ENCODE results near the gene MMEL1.
A peak's percentile ranks its signal among the peaks of the same experiment; 100 is the strongest.
"Not testable (repeated sequence)": the region's sequence is repeated elsewhere in the genome, so short reads cannot be mapped to it uniquely, and the experiment has no call there.

MMEL1 gene

GRCh38 chr1:2632561-2633361 is at the start of gene MMEL1:
MMEL1 (minus strand) TSS chr1:2633016; CDS start chr1:2629484, 3,532 bp downstream.
- Histone ChIP-seq H3K27ac (no peak within 1 kb of the TSS), H3K4me3 (ENCODE audit: low read depth, low read length) (no peak within 1 kb of the TSS), H3K27me3 (replicated peaks) (peaks cover 16% of the 10 kb centered on the region), H3K36me3 (replicated peaks) (no peaks in the 10 kb centered on the region)
- no peak for DNase-seq
- TF ChIP-seq CTCF (IDR thresholded peaks at IDR 0.05; ENCODE audit: low read depth, low read length, missing control alignments) = no peak
- in situ Hi-C loops (cut with HindIII; ENCODE audit: low pct_ligation_motif_present, low sequenced_read_pairs) = no loop called here

- H3K36me3 ChIP-seq (replicated peaks); H3K27me3 ChIP-seq (replicated peaks); DNase-seq; in situ Hi-C loops (cut with HindIII; ENCODE audit: low pct_ligation_motif_present, low sequenced_read_pairs); H3K27ac ChIP-seq; H3K4me3 ChIP-seq (ENCODE audit: low read depth, low read length): not testable (repeated sequence)
Measured at GRCh38 chr1:2676726-2677125, 43.9 kb upstream of the MMEL1 start.

- DNase-seq; H3K4me3 ChIP-seq (ENCODE audit: low read depth, low read length); H3K27me3 ChIP-seq (replicated peaks); H3K27ac ChIP-seq; in situ Hi-C loops (cut with HindIII; ENCODE audit: low pct_ligation_motif_present, low sequenced_read_pairs); H3K36me3 ChIP-seq (replicated peaks): not testable (repeated sequence)
Measured at GRCh38 chr1:2671656-2672055, 38.8 kb upstream of the MMEL1 start.

- H3K27me3 ChIP-seq (replicated peaks); H3K36me3 ChIP-seq (replicated peaks); in situ Hi-C loops (cut with HindIII; ENCODE audit: low pct_ligation_motif_present, low sequenced_read_pairs); DNase-seq; H3K27ac ChIP-seq; H3K4me3 ChIP-seq (ENCODE audit: low read depth, low read length): not testable (repeated sequence)
Measured at GRCh38 chr1:2659806-2660205, 27.0 kb upstream of the MMEL1 start.

GRCh38 chr1:2657909-2658308 is 25.1 kb upstream of the MMEL1 start:
- H3K27me3 ChIP-seq (replicated peaks); DNase-seq; H3K36me3 ChIP-seq (replicated peaks); H3K4me3 ChIP-seq (ENCODE audit: low read depth, low read length); H3K27ac ChIP-seq; in situ Hi-C loops (cut with HindIII; ENCODE audit: low pct_ligation_motif_present, low sequenced_read_pairs): not testable (repeated sequence)

GRCh38 chr1:2657124-2657523 is 24.3 kb upstream of the MMEL1 start:
- DNase-seq; H3K4me3 ChIP-seq (ENCODE audit: low read depth, low read length); in situ Hi-C loops (cut with HindIII; ENCODE audit: low pct_ligation_motif_present, low sequenced_read_pairs); H3K27ac ChIP-seq; H3K36me3 ChIP-seq (replicated peaks); H3K27me3 ChIP-seq (replicated peaks): not testable (repeated sequence)

- DNase-seq; H3K4me3 ChIP-seq (ENCODE audit: low read depth, low read length); H3K36me3 ChIP-seq (replicated peaks); H3K27ac ChIP-seq; H3K27me3 ChIP-seq (replicated peaks); in situ Hi-C loops (cut with HindIII; ENCODE audit: low pct_ligation_motif_present, low sequenced_read_pairs): not testable (repeated sequence)
Measured at GRCh38 chr1:2655598-2656434, 23.0 kb upstream of the MMEL1 start.

GRCh38 chr1:2654443-2654948 is 21.7 kb upstream of the MMEL1 start:
- H3K36me3 ChIP-seq (replicated peaks); in situ Hi-C loops (cut with HindIII; ENCODE audit: low pct_ligation_motif_present, low sequenced_read_pairs); H3K27ac ChIP-seq; H3K4me3 ChIP-seq (ENCODE audit: low read depth, low read length); DNase-seq; H3K27me3 ChIP-seq (replicated peaks): not testable (repeated sequence)

- H3K27me3 ChIP-seq (replicated peaks); in situ Hi-C loops (cut with HindIII; ENCODE audit: low pct_ligation_motif_present, low sequenced_read_pairs); H3K36me3 ChIP-seq (replicated peaks); H3K4me3 ChIP-seq (ENCODE audit: low read depth, low read length); H3K27ac ChIP-seq: not testable (repeated sequence)
- DNase-seq = peak; percentile 47
Measured at GRCh38 chr1:2653741-2654442, 21.1 kb upstream of the MMEL1 start.

GRCh38 chr1:2652926-2653571 is 20.2 kb upstream of the MMEL1 start:
- H3K36me3 ChIP-seq (replicated peaks); H3K4me3 ChIP-seq (ENCODE audit: low read depth, low read length); H3K27ac ChIP-seq; in situ Hi-C loops (cut with HindIII; ENCODE audit: low pct_ligation_motif_present, low sequenced_read_pairs); H3K27me3 ChIP-seq (replicated peaks): not testable (repeated sequence)
- DNase-seq = peak; percentile 18

- DNase-seq; H3K4me3 ChIP-seq (ENCODE audit: low read depth, low read length); in situ Hi-C loops (cut with HindIII; ENCODE audit: low pct_ligation_motif_present, low sequenced_read_pairs); H3K27ac ChIP-seq; H3K36me3 ChIP-seq (replicated peaks); H3K27me3 ChIP-seq (replicated peaks): not testable (repeated sequence)
Measured at GRCh38 chr1:2652152-2652925, 19.5 kb upstream of the MMEL1 start.

Measured in brain microvascular endothelial cell (primary cell).